Measurements from ENCODE around the gene DNASE1. TPM values are rescaled to one million over a fixed set of nuclear protein-coding genes. Genes with fewer than 3 reads are reported as not detected.

The DNASE1 gene
- total and polyA plus RNA-seq, 11 donors = 3.2 to 10.2 (median 6.0) TPM

GRCh38 chr16:3610698-3611145 is 43.8 kb upstream of the DNASE1 start:
- Histone ChIP-seq H3K27me3 (no peaks in the 10 kb centered on the region), H3K4me3 (peak overlapping the region; percentile 60 to 99 (median 87)), H3K27ac (peak overlapping the region in 11 of 12 donors; percentile 70 to 94 (median 85)), H3K4me1 (peaks cover 0 to 33% (median 19%) of the 10 kb centered on the region in 12 donors), H3K9me3 (no peaks in the 10 kb centered on the region), H3K36me3 (peaks cover 0 to 21% (median 5%) of the 10 kb centered on the region in 9 donors)
- no peak for ATAC-seq
- DNase-seq = no peak
- no peak for TF ChIP-seq CTCF (IDR thresholded peaks at IDR 0.05)
- no peak for TF ChIP-seq POLR2A (IDR thresholded peaks at IDR 0.05)
- WGBS, 4 donors = 3 to 6% (median 4%) methylated on average over 9 to 10 of the region's 10 CpGs
- intact Hi-C loops (cut with DNase I) = loop anchor here in 3 of 10 donors (5.0 to 10.0 kb wide), 4 partner anchors 56 to 272 kb away; partner anchors contain the start of gene CREBBP (in 1 of the 3)

- TF ChIP-seq CTCF (IDR thresholded peaks at IDR 0.05) (peak in 2 of 12 donors; percentile 4 to 24), POLR2A (IDR thresholded peaks at IDR 0.05) (peak; percentile 55 to 92)
- Histone ChIP-seq H3K27me3 (no peaks in the 10 kb centered on the region), H3K4me1 (peaks cover 0 to 33% (median 19%) of the 10 kb centered on the region in 12 donors), H3K4me3 (peak within 1 kb of the TSS; percentile 60 to 99 (median 87)), H3K27ac (peak within 1 kb of the TSS; percentile 64 to 94 (median 86)), H3K36me3 (peaks cover 0 to 19% (median 2%) of the 10 kb centered on the region in 9 donors), H3K9me3 (no peaks in the 10 kb centered on the region)
- DNase-seq (peak; percentile 91 to 96 (median 92)), ATAC-seq (peak; percentile 89 to 98 (median 96))
- intact Hi-C loops (cut with DNase I) = loop anchor here in 3 of 10 donors (5.0 to 10.0 kb wide), 4 partner anchors 57 to 271 kb away; partner anchors contain the start of gene CREBBP (in 1 of the 3)
- 0 to 1% (median 0%) methylated on average over 56 to 86 of the region's 86 CpGs for WGBS, 4 donors
Measured at GRCh38 chr16:3611146-3611975, 43.1 kb upstream of the DNASE1 start, which contains the start of gene SLX4. TSS of gene SLX4 (minus strand) at chr16:3611606. CDS start at chr16:3608964, 2,642 bp downstream.

- DNase-seq (no peak), ATAC-seq (no peak)
- Histone ChIP-seq H3K4me1 (peaks cover 0 to 33% (median 19%) of the 10 kb centered on the region in 12 donors), H3K36me3 (peaks cover 0 to 8% (median 0%) of the 10 kb centered on the region in 9 donors), H3K4me3 (peak overlapping the region in 10 of 12 donors; percentile 60 to 99 (median 87)), H3K9me3 (no peaks in the 10 kb centered on the region), H3K27me3 (no peaks in the 10 kb centered on the region), H3K27ac (peak overlapping the region in 3 of 12 donors; percentile 86 to 93 (median 87))
- intact Hi-C loops (cut with DNase I) = loop anchor here in 3 of 10 donors (5.0 to 10.0 kb wide), 4 partner anchors 58 to 270 kb away; partner anchors contain the start of gene CREBBP (in 1 of the 3)
- WGBS, 4 donors = 81 to 88% (median 83%) methylated on average over 34 of the region's 34 CpGs
- no peak for TF ChIP-seq POLR2A (IDR thresholded peaks at IDR 0.05)
Measured at GRCh38 chr16:3612510-3613466, 41.7 kb upstream of the DNASE1 start.

GRCh38 chr16:3618769-3619141 is 35.7 kb upstream of the DNASE1 start:
- DNase-seq (no peak), ATAC-seq (no peak)
- H3K36me3 ChIP-seq = peaks cover 0 to 13% (median 0%) of the 10 kb centered on the region in 9 donors
- TF ChIP-seq CTCF (IDR thresholded peaks at IDR 0.05) (no peak), POLR2A (IDR thresholded peaks at IDR 0.05) (no peak)
- no peaks in the 10 kb centered on the region for H3K9me3 ChIP-seq
- H3K27me3 ChIP-seq = no peaks in the 10 kb centered on the region
- intact Hi-C loops (cut with DNase I) = loop anchor here in 2 of 10 donors (10.0 kb wide), 3 partner anchors 64 to 256 kb away; no protein-coding TSS in a partner anchor
- no peak overlapping the region for H3K4me3 ChIP-seq
- H3K4me1 ChIP-seq = no peaks in the 10 kb centered on the region
- H3K27ac ChIP-seq = no peak overlapping the region
- WGBS, 4 donors = 83 to 92% (median 90%) methylated on average over 3 of the region's 3 CpGs
